Measurements from ENCODE around the gene ZNF592.

- TF ChIP-seq CTCF (IDR thresholded peaks at IDR 0.05) (no peak), POLR2A (IDR thresholded peaks at IDR 0.05) (no peak)
Measured at GRCh38 chr15:84830036-84830435, 81.6 kb downstream of the ZNF592 start.

All from testis (tissue), 2 donors.